GM19372 (cell line): ENCODE results near the gene NR4A1.

Experiments used
- ATAC-seq: cut with Tn5 transposase; IDR thresholded peaks from one replicate; pipeline ENCODE4 v1.9.1; 2021; ENCODE audit warnings: mild to moderate bottlenecking, low read depth, moderate library complexity; ENCODE audit not compliant: unreplicated experiment

Gene NR4A1

DNA sequence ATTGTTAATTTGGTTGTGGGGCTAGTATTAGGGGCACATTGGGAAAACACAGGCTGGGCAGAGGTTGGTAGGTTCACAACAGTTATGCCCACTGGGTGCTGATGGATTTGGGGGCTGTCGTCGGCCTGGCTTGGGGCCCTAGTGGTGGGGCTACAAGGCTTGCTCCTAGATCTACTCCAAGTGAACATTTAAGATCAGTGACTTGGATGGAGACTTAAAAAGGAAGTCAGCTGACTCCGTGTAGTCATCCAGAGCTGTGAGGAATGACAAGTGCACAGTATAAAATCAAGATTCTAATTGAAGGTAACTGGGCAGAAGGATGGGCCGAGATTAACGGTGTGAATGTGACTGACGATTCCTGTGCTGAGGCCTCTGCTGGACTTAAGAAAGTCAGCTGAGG lies 12.8 kb upstream of the NR4A1 start:
- ATAC-seq = no peak

- ATAC-seq = no peak
These were observed 10.2 kb upstream of the NR4A1 start for GRCh38 chr12:52041035-52041434.

- ATAC-seq = no peak
These were observed 9.5 kb upstream of the NR4A1 start for GRCh38 chr12:52041695-52042123.

DNA sequence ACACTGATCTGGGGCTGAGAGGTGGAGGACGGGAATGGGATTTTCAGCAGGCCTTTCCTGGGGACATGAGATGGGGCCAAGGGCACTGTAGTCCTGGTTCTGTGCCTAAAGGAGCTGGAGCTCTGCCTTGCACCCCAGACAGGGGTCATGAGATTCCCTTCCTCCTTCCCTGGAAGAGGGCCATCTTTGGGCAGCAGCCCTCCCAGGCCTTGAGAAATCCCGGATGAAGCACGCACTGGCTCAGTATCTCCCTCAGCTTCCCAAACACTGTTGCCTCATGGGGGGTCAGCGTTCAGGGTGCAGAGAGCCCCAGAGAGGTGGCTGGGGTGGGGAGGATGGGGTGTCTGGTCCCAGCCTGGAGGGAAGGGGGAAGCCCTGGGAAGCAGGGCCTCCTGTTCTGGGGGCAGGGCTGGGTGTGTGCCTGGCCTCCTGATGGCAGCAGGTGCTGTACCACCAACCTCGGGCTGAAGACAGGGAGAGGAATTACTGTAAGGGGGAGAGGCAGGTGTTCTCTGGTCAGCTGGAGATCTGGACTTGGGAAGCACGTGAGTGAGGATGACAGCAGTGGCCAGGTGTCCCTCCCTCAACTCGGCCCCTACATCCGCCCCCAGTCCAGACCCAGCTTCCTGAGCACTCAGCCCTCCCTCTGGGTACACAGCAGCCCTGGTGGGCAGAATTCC lies 8.4 kb upstream of the NR4A1 start:
- ATAC-seq = no peak

GRCh38 chr12:52043386-52044212 lies 7.6 kb upstream of the NR4A1 start:
- no peak for ATAC-seq

- ATAC-seq = no peak
These were observed 6.8 kb upstream of the NR4A1 start for GRCh38 chr12:52044292-52044983.

DNA sequence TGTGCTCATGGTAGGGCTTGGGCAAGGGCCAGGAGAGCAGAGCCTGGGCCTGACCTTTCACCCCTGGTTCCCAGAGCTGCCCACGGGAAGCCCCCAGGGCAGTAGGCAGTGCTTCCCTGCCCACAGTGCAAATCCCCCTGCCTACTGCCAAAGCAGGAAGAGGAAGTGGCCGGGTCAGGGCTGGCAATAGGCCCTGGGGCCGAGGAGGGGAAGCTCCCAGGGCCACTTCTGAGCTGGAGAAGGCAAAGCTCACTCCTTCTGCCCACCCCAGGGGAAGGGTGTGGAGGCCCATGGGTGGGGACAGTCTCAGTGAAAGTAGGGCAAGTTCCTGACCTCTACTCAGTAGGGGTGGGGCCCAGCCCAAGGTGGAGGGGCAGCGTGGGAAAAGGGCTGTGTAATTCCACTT lies 5.4 kb upstream of the NR4A1 start:
- no peak for ATAC-seq

GRCh38 chr12:52046859-52047258 lies 4.4 kb upstream of the NR4A1 start:
- ATAC-seq = no peak

GRCh38 chr12:52049286-52049685 lies 2.0 kb upstream of the NR4A1 start:
- no peak for ATAC-seq

DNA sequence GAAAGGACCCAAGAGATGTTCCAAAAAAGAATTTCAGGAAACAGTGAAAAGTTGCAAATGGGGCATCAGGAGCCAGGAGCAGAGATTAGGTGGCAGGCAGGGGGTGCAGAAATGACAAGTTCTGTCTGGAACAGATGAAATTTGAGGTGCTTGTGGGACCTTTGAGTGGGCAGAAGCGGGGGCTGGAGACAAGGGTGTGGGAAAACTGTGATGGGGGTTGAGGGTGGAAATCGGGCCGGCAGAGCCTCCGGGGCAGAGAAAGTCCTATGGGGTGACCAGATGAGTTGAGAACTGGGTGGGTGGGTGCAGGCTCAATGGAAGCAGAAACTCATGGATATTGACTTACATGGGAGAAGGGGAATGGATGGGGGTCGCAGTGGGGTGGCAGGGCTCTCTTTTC lies 1.6 kb upstream of the NR4A1 start:
- ATAC-seq = no peak

DNA sequence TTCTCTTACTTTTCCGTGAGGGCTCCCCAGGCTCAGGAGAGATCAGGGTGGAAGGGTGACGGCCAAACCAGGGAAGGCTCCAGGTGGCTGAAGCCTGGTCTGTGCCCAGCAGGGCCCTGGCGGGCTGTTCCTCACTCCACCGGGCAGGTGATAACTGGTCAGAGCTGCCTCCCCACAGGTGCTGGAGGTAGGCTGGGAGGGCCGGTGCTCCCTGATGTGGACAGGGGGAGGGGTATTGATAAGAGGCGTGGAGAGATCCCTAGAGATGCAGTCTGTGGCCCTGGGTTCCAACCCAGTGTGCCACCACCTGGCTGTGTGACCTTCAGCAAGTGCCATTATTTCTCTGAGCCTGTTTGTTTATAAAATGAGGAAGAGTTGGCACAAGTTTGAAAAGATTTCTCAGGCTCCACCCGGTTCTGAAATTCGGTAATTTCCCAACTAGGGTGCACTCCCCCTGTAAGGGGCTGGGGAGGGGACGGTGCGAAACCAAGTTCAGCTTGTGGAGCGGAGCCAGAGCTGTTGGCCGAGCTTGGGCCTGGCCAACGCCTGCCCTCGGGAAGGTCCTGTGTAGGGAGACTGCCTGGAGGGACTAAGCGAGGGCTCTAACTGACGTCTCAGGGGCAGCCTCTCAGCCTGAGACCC lies 1.0 kb upstream of the NR4A1 start:
- ATAC-seq = no peak

DNA sequence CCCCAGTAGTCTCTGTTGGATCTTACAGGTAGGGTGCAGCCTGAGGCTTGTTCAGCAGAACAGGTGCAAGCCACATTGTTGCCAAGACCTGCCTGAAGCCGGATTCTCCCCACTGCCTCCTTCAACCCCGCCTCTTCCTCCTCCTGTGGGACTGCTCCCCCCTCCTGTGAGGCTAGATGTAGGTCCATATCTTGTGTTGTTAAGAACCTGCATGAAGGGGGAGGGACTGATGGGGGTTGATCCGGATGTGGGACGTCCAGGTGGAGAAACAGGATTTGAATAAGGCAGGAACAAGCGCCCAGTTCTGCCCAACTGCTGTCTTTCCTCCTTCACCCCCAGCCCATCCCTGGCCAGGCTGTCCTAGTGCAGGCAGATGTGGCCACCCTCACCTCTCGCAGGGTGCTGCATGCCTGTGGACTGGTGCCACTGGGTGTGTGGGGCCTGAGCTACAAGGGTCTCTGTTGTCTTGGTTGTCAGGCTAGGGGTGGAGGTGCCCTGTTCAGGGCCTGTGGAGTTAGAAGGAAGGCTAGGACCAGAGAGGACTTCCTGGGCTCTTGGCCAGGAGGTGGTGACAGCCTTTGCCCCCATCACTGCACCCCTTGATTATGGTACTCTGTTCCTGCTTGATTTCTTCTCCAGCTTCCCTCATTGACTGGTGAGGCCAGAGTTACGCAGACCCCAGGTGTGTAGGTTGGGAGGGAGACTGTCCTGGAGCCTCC lies 1.4 kb downstream of the NR4A1 start:
- no peak for ATAC-seq

GRCh38 chr12:52053536-52054209 lies 2.4 kb downstream of the NR4A1 start:
- no peak for ATAC-seq

GRCh38 chr12:52054231-52054832 lies 3.1 kb downstream of the NR4A1 start:
- no peak for ATAC-seq

GRCh38 chr12:52054833-52055730 lies 3.8 kb downstream of the NR4A1 start:
- ATAC-seq = no peak

DNA sequence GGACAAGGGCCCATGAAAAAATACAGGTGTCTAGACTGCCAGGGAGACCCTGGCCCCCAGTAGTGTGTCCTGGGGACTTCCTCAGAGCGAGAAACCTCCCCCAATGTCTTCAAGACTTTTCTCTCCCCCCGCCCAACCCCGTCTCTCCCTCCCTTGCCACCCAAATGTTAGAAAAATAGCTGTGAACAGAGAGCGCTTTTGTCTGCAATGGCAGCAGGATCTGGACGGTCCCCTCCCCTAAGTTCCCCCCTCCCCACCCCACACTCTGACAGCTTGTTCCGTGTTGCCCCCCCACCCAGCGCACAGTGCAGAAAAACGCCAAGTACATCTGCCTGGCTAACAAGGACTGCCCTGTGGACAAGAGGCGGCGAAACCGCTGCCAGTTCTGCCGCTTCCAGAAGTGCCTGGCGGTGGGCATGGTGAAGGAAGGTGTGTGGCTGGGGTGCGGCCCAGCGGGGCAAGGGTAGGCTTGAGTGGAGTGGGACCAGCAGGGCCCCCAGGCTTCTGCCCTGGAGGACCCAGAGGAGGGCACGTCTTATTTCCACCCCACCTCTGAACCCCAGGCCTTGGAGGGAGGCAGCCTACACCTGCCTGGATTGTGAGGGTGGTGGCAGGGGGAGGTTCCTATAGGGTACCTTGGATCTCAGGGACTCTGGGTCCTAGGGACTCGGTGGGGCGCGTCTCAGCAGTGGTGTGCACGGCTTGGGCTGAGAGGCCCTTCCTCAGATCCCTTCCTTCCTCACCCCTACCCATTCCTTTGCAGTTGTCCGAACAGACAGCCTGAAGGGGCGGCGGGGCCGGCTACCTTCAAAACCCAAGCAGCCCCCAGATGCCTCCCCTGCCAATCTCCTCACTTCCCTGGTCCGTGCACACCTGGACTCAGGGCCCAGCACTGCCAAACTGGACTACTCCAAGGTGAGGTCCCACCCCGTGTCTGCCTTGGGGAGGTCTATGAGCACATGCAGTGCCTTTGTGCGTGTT lies 4.8 kb downstream of the NR4A1 start:
- no peak for ATAC-seq
